ENCODE data around the gene ATG4C.
A peak's percentile ranks its signal among the peaks of the same experiment; 100 is the strongest.
"Not testable (repeated sequence)": the region's sequence is repeated elsewhere in the genome, so short reads cannot be mapped to it uniquely, and the experiment has no call there.

Gene ATG4C

GRCh38 chr1:62783736-62784508, at the start of gene ATG4C:
Gene ATG4C, plus strand, starts transcription at chr1:62784132. Its CDS starts 19,655 bp downstream, at chr1:62803787.
- DNase-seq (ENCODE audit: extremely low read depth in 1 of 2, low read depth in 1 of 2), result peak; percentile 80 to 82

- no peak for DNase-seq (ENCODE audit: extremely low read depth in 1 of 2, low read depth in 1 of 2)
These were observed 48.3 kb upstream of the ATG4C start for GRCh38 chr1:62735491-62736171.

DNA sequence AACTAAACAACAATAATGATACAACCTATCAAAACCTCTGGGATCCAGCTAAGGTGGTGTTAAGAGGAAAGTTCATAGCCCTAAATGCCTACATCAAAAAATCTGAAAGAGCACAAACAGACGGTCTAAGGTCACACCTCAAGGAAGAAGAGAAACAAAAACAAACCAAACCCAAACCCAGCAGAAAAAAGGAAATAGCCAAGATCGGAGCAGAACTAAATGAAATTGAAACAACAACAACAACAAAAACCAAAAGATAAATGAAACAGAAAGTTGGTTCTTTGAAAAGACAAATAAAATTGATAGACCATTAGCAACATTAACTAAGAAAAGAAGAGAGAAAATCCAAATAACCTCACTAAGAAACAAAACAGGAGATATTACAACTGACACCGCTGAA, 43.2 kb upstream of the ATG4C start:
- DNase-seq (ENCODE audit: extremely low read depth in 1 of 2, low read depth in 1 of 2), result not testable (repeated sequence)

GRCh38 chr1:62744611-62745577, 39.0 kb upstream of the ATG4C start:
- DNase-seq (ENCODE audit: extremely low read depth in 1 of 2, low read depth in 1 of 2), result no peak

- no peak for DNase-seq (ENCODE audit: extremely low read depth in 1 of 2, low read depth in 1 of 2)
These were observed 37.7 kb upstream of the ATG4C start for GRCh38 chr1:62746086-62746808.

GRCh38 chr1:62746809-62747138, 37.2 kb upstream of the ATG4C start:
- DNase-seq (ENCODE audit: extremely low read depth in 1 of 2, low read depth in 1 of 2), result no peak

GRCh38 chr1:62753031-62753965, 30.6 kb upstream of the ATG4C start:
- DNase-seq (ENCODE audit: extremely low read depth in 1 of 2, low read depth in 1 of 2), result no peak

DNA sequence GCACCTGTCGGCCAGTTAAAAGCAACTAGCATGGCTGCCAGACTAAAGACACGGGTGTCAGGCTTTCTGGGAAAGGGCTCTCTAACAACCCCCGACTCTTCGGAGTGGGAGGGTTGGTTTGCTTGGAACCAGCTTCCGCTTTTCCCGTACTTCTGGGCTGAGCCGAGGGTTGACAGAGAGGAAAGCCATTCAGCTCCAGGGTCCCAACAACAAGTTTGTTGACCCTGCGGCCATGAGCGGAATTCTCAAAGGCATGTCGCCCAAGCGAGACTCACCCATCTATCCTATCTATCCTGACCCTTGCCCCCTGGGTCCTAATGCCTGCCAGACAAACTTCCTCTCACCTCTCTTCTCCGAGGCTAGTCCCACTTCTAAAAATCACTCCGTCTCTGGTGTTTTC, 29.0 kb upstream of the ATG4C start:
- not testable (repeated sequence) for DNase-seq (ENCODE audit: extremely low read depth in 1 of 2, low read depth in 1 of 2)

GRCh38 chr1:62756255-62756884, 27.6 kb upstream of the ATG4C start:
- not testable (repeated sequence) for DNase-seq (ENCODE audit: extremely low read depth in 1 of 2, low read depth in 1 of 2)

DNA sequence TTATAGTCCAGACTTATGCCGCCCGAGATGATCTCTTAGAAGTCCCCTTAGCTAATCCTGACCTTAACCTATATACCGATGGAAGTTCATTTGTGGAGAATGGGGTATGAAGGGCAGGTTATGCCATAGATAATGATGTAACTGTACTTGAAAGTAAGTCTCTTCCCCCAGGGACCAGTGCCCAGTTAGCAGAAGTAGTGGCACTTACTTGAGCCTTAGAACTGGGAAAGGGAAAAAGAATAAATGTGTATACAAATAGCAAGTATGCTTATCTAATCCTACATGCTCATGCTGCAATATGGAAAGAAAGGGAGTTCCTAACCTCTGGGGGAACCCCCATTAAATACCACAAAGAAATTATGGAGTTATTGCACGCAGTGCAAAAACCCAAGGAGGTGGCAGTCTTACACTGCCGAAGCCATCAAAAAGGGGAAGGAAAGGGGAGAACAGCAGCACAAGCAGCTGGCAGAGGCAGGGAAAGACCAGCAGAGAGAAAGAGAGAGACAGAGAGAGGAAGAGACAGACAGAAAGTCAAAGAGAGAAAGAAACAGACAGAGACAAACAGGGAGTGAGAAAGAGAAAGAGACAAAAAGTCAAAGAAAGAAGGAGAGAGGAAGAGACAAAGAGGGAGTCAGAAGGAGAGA, 24.6 kb upstream of the ATG4C start:
- not testable (repeated sequence) for DNase-seq (ENCODE audit: extremely low read depth in 1 of 2, low read depth in 1 of 2)

DNA sequence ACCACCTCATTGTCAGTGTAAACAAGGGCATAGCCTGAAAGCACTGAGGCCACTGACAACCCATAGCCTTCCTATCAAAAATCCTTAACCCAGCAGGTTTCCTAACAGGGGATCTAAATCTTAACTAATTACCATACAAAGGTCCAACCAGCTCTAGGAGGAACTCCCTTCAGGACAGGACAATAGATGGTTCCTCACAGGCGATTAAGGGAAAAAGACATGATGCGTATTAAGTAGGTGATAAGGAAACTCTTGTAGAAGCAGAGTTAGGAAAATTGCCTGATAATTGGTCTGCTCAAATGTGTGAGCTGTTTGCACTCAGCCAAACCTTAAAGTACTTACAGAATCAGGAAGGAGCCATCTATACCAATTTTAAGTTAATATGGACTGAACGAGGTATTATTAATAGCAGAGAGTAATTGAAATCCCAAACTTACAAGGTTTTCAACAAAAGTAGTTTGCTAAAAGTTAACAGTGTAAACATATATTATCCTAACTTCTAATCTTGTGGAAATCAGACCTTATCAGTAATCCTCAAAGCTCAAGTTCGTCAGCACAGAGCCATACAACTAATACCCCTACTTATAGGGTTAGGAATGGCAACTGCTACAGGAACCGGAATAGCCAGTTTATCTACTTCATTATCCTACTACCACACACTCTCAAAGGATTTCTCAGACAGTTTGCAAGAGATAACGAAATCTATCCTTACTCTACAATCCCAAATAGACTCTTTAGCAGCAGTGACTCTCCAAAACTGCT, 23.7 kb upstream of the ATG4C start:
- DNase-seq (ENCODE audit: extremely low read depth in 1 of 2, low read depth in 1 of 2), result not testable (repeated sequence)

DNA sequence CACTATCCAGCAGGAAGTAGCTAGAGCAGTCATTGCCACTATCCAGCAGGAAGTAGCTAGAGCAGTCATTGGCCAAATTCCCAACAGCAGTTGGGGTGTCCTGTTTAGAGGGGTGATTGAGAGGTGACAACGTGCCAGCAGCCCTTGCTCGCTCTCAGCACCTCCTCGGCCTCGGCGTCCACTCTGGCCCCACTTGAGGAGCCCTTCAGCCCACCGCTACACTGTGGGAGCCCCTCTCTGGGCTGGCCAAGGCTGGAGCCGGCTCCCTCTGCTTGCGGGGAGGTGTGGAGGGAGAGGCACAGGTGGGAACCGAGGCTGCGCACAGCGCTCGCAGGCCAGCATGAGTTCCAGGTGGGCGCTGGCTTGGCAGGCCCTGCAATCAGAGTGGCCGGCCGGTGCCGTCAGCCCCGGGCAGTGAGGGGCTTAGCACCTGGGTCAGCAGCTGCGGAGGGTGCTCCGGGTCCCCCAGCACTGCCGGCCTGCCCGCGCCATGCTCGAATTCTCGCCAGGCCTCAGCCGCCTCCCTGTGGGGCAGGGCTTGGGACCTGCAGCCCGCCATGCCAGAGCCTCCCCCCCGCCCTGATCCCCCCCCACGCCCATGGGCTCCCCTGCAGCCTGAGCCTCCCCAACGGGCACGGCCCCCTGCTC, 22.6 kb upstream of the ATG4C start:
- not testable (repeated sequence) for DNase-seq (ENCODE audit: extremely low read depth in 1 of 2, low read depth in 1 of 2)

GRCh38 chr1:62762027-62762426, 21.9 kb upstream of the ATG4C start:
- not testable (repeated sequence) for DNase-seq (ENCODE audit: extremely low read depth in 1 of 2, low read depth in 1 of 2)

DNA sequence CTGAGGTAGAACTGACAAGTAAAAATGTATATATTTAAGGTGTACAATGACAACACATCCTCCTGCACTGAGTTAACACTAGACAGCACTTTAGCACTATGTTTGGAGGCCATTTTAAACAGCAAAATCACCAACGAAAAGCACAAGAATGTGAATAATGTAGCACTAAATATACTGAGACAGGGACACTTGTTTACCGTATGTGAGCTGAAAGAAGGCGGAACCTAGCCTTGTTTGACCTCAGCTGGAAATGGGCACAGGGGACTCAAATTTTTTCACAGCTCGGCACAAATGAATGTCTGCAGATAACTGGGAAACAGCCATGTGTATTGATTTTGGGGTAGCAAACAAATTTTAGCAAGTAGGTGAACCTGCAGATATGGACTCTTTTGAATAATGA, 18.0 kb upstream of the ATG4C start:
- no peak for DNase-seq (ENCODE audit: extremely low read depth in 1 of 2, low read depth in 1 of 2)

DNA sequence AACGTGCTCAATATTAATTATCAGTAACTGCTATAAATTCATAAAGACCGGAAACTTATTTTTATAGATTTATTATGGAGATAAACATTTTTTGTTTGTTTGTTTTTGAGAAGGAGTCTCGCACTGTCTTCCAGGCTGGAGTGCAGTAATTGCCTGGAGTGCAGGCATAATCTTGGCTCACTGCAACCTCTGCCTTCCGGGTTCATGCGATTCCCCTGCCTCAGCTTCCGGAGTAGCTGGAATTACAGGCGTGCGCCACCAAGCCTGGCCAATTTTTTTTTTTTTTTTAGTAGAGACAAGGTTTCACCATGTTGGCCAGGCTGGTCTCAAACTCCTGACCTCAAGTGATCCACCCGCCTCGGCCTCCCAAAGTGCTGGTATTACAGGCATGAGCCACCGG, 15.4 kb upstream of the ATG4C start:
- DNase-seq (ENCODE audit: extremely low read depth in 1 of 2, low read depth in 1 of 2), result not testable (repeated sequence)

DNA sequence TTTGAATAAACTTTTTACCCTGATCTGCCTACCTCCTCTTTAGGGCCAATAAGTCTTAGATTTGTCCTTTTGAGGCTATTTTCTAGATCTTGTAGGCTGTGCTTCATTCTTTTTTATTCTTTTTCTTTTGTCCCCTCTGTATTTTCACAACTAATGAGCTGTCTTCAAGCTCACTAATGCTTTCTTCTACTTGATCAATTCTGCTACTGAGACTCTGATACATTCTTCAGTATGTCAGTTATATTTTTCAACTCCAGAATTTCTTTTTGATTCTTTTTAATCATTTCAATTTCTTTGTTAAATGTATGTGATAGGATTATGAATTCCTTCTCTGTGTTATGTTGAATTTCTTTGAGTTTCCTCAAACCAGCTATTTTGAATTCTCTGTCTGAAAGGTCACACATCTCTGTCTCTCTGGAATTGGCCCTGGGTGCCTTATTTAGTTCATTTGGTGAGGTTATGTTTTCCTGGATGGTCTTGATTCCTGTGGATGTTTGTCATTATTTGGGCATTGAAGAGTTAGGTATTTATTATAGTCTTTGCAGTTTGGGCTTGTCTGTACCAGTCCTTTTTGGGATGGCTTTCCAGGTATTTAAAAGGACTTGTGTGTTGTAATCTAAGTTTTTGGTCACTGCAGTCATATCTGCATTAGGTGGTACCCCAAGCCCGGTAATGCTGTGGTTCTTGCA, 11.2 kb upstream of the ATG4C start:
- DNase-seq (ENCODE audit: extremely low read depth in 1 of 2, low read depth in 1 of 2), result no peak

- DNase-seq (ENCODE audit: extremely low read depth in 1 of 2, low read depth in 1 of 2), result no peak
These were observed 9.9 kb upstream of the ATG4C start for GRCh38 chr1:62774006-62774405.

Data from activated CD8-positive, alpha-beta memory T cell treated with anti-CD3 and anti-CD28 coated beads for 1 hour (primary cell).